Vagina (tissue), 2 donors: ENCODE data around the gene HOXB3. TPM values are rescaled to one million over a fixed set of nuclear protein-coding genes. Genes with fewer than 3 reads are reported as not detected.

Source experiments
- DNase-seq, 2 donors: peaks; one replicate each; pipeline ENCODE4 v3.0.0-alpha.2; 2017; ENCODE audit errors: extremely low spot score in 2 of 2
- H3K27ac ChIP-seq: fragments of 200-600 bp; sonication (generic); one replicate; pipeline ENCODE4 v1.5.1; 2019
- H3K27me3 ChIP-seq: fragments of 200-600 bp; sonication (generic); one replicate; pipeline ENCODE4 v1.5.1; 2019
- H3K36me3 ChIP-seq, 2 donors: fragments of 200-600 bp; sonication (generic); one replicate each; pipeline ENCODE4 v1.5.1; 2017 to 2019
- H3K4me1 ChIP-seq: fragments of 200-600 bp; sonication (generic); one replicate; pipeline ENCODE4 v1.5.1; 2019
- H3K4me3 ChIP-seq, 2 donors: fragments of 200-600 bp; sonication (generic); 1 replicate in 1 of 2; 2 replicates in 1 of 2; pipeline ENCODE4 v1.5.1; 2016 to 2019
- H3K9me3 ChIP-seq: fragments of 200-600 bp; sonication (generic); one replicate; pipeline ENCODE4 v1.5.1; 2019
- POLR2A ChIP-seq, 2 donors: fragments of 450-650 bp; IDR thresholded peaks; one replicate each; pipeline ENCODE4 v1.6.1; 2017; ENCODE audit warnings: antibody characterized with exemption in 2 of 2, mild to moderate bottlenecking in 2 of 2, moderate library complexity in 2 of 2
- POLR2AphosphoS5 ChIP-seq, 2 donors: sonication (generic); formaldehyde crosslinking; IDR thresholded peaks; one replicate each; pipeline ENCODE4 v1.9.0; 2017; ENCODE audit warnings: antibody characterized with exemption in 2 of 2, mild to moderate bottlenecking in 2 of 2, low read depth in 1 of 2; ENCODE audit not compliant: insufficient read depth in 1 of 2
- intact Hi-C: fragments of 100-400 bp; cut with DNase I; formaldehyde crosslinking; loops from one replicate; pipeline ENCODE4 v1.15.1; 2023
- total RNA-seq: library from RNA; depleted of rRNA; stranded (reverse); fragments of >200 nt; gene quantifications from one replicate; pipeline ENCODE4 v1.2.3, GENCODE V29; 2016
- TF ChIP-seq, protein P1 (sequence below), 3 experiments: fragments of 450-650 bp in 2 of 3; fragments of 200-600 bp in 1 of 3; sonication (generic) in 1 of 3; IDR thresholded peaks; one replicate each; pipeline ENCODE4 v1.5.1; 2017 to 2019; ENCODE audit warnings: antibody characterized with exemption in 3 of 3, mild to moderate bottlenecking in 2 of 3, moderate library complexity in 2 of 3

Gene HOXB3
- total RNA-seq, 1 donor from 2014 or later: 17.7 TPM

DNA sequence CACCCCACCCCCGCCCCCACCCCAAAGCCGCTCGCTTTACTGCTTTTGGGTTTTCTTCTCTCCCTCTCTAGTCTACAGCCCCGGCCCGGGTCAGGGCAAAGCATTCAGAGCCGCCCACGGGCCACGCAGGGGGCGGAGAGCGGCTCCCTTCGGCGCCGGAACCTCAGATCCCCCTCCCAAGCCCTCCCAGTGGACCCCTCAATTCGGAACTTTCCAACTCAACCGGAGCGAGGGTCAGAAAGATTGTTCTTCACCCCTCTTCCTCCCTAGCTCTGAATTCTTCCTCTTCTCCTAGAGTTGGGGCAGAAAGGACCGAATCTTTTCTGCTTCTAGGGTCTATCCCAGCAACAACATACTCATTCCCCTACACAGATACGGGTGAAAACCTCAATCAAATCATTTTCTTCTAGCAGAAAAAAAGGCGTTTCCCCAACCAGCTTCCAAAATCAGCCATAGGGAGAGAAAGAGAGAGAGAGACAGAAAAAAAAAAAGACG is 46.1 kb downstream of the HOXB3 start:
- H3K27ac ChIP-seq: peak overlapping the region; percentile 95
- peaks cover 47% of the 10 kb centered on the region for H3K4me1 ChIP-seq
- no peak for DNase-seq
- no peaks in the 10 kb centered on the region for H3K27me3 ChIP-seq
- H3K36me3 ChIP-seq: no peaks in the 10 kb centered on the region
- TF ChIP-seq, protein P1, sequence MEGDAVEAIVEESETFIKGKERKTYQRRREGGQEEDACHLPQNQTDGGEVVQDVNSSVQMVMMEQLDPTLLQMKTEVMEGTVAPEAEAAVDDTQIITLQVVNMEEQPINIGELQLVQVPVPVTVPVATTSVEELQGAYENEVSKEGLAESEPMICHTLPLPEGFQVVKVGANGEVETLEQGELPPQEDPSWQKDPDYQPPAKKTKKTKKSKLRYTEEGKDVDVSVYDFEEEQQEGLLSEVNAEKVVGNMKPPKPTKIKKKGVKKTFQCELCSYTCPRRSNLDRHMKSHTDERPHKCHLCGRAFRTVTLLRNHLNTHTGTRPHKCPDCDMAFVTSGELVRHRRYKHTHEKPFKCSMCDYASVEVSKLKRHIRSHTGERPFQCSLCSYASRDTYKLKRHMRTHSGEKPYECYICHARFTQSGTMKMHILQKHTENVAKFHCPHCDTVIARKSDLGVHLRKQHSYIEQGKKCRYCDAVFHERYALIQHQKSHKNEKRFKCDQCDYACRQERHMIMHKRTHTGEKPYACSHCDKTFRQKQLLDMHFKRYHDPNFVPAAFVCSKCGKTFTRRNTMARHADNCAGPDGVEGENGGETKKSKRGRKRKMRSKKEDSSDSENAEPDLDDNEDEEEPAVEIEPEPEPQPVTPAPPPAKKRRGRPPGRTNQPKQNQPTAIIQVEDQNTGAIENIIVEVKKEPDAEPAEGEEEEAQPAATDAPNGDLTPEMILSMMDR (IDR thresholded peaks at IDR 0.05): no peak
- no peak for TF ChIP-seq POLR2A (IDR thresholded peaks at IDR 0.05)
- no peak for TF ChIP-seq POLR2AphosphoS5 (IDR thresholded peaks at IDR 0.05; ENCODE audit: insufficient read depth in 1 of 2, low read depth in 1 of 2)
- H3K4me3 ChIP-seq: peak overlapping the region; percentile 65 to 71
- intact Hi-C loops: loop anchor here (2.0 kb wide), 1 partner anchor 33 kb away; no protein-coding TSS in a partner anchor
- no peaks in the 10 kb centered on the region for H3K9me3 ChIP-seq

GRCh38 chr17:48543107-48543853 is 46.8 kb downstream of the HOXB3 start:
- Histone ChIP-seq H3K9me3 (no peaks in the 10 kb centered on the region), H3K36me3 (no peaks in the 10 kb centered on the region), H3K27ac (peak overlapping the region; percentile 95), H3K4me3 (peak overlapping the region; percentile 65 to 71), H3K4me1 (peaks cover 47% of the 10 kb centered on the region), H3K27me3 (no peaks in the 10 kb centered on the region)
- intact Hi-C loops: loop anchor here (2.0 kb wide), 1 partner anchor 34 kb away; no protein-coding TSS in a partner anchor
- DNase-seq: no peak
- TF ChIP-seq POLR2A (IDR thresholded peaks at IDR 0.05) (no peak), POLR2AphosphoS5 (IDR thresholded peaks at IDR 0.05; ENCODE audit: insufficient read depth in 1 of 2, low read depth in 1 of 2) (peak in 1 of 2 donors; percentile 65)
- TF ChIP-seq, protein P1 (IDR thresholded peaks at IDR 0.05): peak in 1 of 3 experiments; percentile 21

- TF ChIP-seq POLR2AphosphoS5 (IDR thresholded peaks at IDR 0.05; ENCODE audit: insufficient read depth in 1 of 2, low read depth in 1 of 2): no peak
- peaks cover 45% of the 10 kb centered on the region for H3K4me1 ChIP-seq
- intact Hi-C loops: loop anchor here (2.0 kb wide), 1 partner anchor 34 kb away; no protein-coding TSS in a partner anchor
Measured at GRCh38 chr17:48542698-48543106, 47.3 kb downstream of the HOXB3 start.

DNA sequence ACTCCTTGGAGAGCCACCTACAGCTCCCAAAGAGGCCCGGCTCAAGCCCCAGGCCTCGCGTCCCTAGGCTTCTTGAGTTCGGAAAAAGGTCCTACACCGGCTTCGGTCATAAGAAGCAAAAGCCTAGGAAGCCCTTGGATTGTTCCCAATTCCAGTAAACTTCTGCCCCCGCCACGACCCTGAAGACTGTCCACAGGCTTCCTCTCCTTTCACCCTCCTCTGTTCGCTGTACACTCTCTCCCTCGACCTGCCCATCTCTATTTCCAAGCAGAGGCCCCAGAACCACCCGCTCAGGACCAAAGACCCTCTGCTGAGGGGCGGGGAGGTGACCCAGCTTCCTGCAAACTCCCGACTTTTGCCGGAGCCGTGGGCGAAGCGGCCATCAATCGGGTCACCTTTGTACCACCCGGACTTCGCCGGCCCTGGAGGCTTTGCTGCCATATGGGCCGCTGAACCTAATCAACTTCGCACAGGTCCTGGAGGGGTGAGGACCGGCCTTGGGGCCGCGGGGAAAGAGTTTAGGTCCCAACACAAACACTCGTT is 47.9 kb downstream of the HOXB3 start:
- Histone ChIP-seq H3K4me1 (peaks cover 40% of the 10 kb centered on the region), H3K27me3 (no peaks in the 10 kb centered on the region), H3K4me3 (peak overlapping the region; percentile 65 to 71), H3K27ac (peak overlapping the region; percentile 95), H3K36me3 (no peaks in the 10 kb centered on the region), H3K9me3 (no peaks in the 10 kb centered on the region)
- no peak for DNase-seq
- intact Hi-C loops: loop anchor here (2.0 kb wide), 1 partner anchor 35 kb away; no protein-coding TSS in a partner anchor
- TF ChIP-seq, protein P1 (IDR thresholded peaks at IDR 0.05): no peak
- TF ChIP-seq POLR2AphosphoS5 (IDR thresholded peaks at IDR 0.05; ENCODE audit: insufficient read depth in 1 of 2, low read depth in 1 of 2): no peak
- TF ChIP-seq POLR2A (IDR thresholded peaks at IDR 0.05): no peak

More at GRCh38 chr17:48542698-48543106, 47.3 kb downstream of the HOXB3 start:
- no peaks in the 10 kb centered on the region for H3K36me3 ChIP-seq
- no peaks in the 10 kb centered on the region for H3K27me3 ChIP-seq
- H3K9me3 ChIP-seq: no peaks in the 10 kb centered on the region
- peak overlapping the region; percentile 65 to 71 for H3K4me3 ChIP-seq
- H3K27ac ChIP-seq: peak overlapping the region; percentile 95
- no peak for DNase-seq

GRCh38 chr17:48541577-48542113 is 48.4 kb downstream of the HOXB3 start:
- TF ChIP-seq, protein P1 (IDR thresholded peaks at IDR 0.05): no peak
- peak in 1 of 2 donors; percentile 47 for TF ChIP-seq POLR2AphosphoS5 (IDR thresholded peaks at IDR 0.05; ENCODE audit: insufficient read depth in 1 of 2, low read depth in 1 of 2)
- H3K4me1 ChIP-seq: peaks cover 35% of the 10 kb centered on the region
- H3K27me3 ChIP-seq: no peaks in the 10 kb centered on the region
- intact Hi-C loops: loop anchor here (2.0 kb wide), 1 partner anchor 35 kb away; no protein-coding TSS in a partner anchor
- DNase-seq: no peak
- peak overlapping the region; percentile 95 for H3K27ac ChIP-seq
- no peaks in the 10 kb centered on the region for H3K36me3 ChIP-seq
- H3K4me3 ChIP-seq: peak overlapping the region; percentile 65 to 71
- no peaks in the 10 kb centered on the region for H3K9me3 ChIP-seq
